D721Med (cell line): ENCODE data around the gene ADPGK.

Experiments
- DNase-seq: peaks from one replicate; pipeline ENCODE4 v3.0.0; 2011; ENCODE audit warnings: low spot score; ENCODE audit not compliant: insufficient read length
- FAIRE-seq: peaks from 2 replicates; lab custom pipeline; 2011; peaks lifted over from hg19 to GRCh38; lab: Jason Lieb, UNC
- TF ChIP-seq, protein P1 (sequence below): IDR thresholded peaks from 2 replicates; pipeline ENCODE4 v1.5.1; 2012; ENCODE audit warnings: mild to moderate bottlenecking, control low read depth; ENCODE audit not compliant: insufficient read depth; ENCODE audit errors: missing control alignments

The ADPGK gene

GRCh38 chr15:72783004-72783639, 436 bp downstream of the ADPGK start:
- TF ChIP-seq, protein P1, sequence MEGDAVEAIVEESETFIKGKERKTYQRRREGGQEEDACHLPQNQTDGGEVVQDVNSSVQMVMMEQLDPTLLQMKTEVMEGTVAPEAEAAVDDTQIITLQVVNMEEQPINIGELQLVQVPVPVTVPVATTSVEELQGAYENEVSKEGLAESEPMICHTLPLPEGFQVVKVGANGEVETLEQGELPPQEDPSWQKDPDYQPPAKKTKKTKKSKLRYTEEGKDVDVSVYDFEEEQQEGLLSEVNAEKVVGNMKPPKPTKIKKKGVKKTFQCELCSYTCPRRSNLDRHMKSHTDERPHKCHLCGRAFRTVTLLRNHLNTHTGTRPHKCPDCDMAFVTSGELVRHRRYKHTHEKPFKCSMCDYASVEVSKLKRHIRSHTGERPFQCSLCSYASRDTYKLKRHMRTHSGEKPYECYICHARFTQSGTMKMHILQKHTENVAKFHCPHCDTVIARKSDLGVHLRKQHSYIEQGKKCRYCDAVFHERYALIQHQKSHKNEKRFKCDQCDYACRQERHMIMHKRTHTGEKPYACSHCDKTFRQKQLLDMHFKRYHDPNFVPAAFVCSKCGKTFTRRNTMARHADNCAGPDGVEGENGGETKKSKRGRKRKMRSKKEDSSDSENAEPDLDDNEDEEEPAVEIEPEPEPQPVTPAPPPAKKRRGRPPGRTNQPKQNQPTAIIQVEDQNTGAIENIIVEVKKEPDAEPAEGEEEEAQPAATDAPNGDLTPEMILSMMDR = no peak
- FAIRE-seq = no peak
- no peak for DNase-seq

DNA sequence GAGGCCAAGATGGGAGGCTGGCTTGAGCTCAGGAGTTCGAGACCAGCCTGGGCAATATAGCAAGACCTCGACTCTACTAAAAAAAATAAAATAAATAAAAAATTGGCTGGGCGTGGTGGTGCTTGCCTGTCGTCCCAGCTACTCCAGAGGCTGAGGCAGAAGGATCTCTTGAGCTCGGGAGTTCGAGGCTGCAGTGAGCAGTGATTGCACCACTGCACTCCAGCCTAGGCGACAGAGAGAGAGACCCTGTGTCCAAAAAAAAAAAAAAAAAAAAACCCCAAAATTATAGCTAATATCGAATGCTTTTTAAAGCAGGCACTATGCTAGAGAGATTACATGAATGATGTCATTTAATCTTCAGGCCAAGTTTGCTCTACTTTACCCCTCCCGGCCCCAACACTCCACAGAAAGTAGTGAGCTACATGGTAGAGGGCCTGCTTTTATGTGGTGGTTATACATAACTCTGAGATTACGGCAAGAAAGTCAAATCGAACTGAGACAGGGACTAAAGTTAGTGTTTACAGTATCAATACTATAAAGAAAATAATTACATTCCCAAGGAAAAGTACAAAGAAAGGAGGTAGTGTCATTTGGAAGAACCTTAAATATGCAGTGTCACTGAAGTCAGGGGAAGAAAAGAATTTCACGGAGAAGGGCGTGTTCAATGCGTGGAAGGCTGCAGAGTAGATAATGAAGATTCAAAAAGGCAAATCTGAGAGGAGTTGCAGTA, 1.1 kb downstream of the ADPGK start:
- no peak for FAIRE-seq

GRCh38 chr15:72781631-72782030, 1.9 kb downstream of the ADPGK start:
- FAIRE-seq = no peak
- TF ChIP-seq, protein P1 = no peak
- DNase-seq = no peak

More for the DNA sequence above, 1.1 kb downstream of the ADPGK start:
- DNase-seq = no peak
- TF ChIP-seq, protein P1 = no peak

DNA sequence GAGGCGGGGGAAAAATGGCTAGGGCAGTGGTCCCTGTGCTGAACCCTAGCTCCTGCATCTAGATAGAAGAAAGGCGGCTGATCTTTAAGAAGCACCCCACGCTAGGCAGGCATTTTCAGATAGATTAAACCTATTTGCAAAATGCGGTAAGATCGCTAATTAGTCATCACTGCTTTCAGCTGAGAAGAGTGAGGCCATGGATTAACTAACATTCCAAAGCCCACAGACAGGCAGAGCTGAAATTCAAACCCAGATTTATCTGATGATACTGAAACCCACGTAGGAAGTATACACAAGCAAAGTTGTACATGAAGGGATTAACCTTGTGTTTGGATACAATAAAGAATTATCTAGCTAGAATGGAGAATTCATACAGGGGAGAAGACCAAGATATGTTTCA, 4.8 kb downstream of the ADPGK start:
- DNase-seq = no peak
- no peak for FAIRE-seq
- TF ChIP-seq, protein P1 = no peak

GRCh38 chr15:72774696-72775383, 8.7 kb downstream of the ADPGK start:
- TF ChIP-seq, protein P1 = no peak
- FAIRE-seq (no peak), DNase-seq (no peak)

GRCh38 chr15:72771329-72771725, 12.2 kb downstream of the ADPGK start:
- TF ChIP-seq, protein P1 = no peak
- FAIRE-seq = no peak
- DNase-seq = no peak
